GM18526 (cell line): ENCODE data around the gene FAM240A.

ENCODE experiments used
- POLR2A ChIP-seq: IDR thresholded peaks from 3 replicates; pipeline ENCODE4 v1.6.1; 2011; ENCODE audit not compliant: insufficient read length; ENCODE audit errors: extremely low read depth

The FAM240A gene

GRCh38 chr3:46612324-46612723, at the start of gene FAM240A:
FAM240A (plus strand) TSS chr3:46612525; CDS start chr3:46612684, 159 bp downstream.
- TF ChIP-seq POLR2A, result no peak

- no peak for TF ChIP-seq POLR2A
These were observed 47.9 kb upstream of the FAM240A start for GRCh38 chr3:46564190-46565021.

- TF ChIP-seq POLR2A, result no peak
These were observed 47.2 kb upstream of the FAM240A start for GRCh38 chr3:46565077-46565476.

GRCh38 chr3:46565607-46566039, 46.7 kb upstream of the FAM240A start:
- TF ChIP-seq POLR2A, result no peak

GRCh38 chr3:46566040-46566641, 46.2 kb upstream of the FAM240A start, which contains the start of gene LRRC2:
LRRC2 (minus strand) TSS chr3:46566302; CDS start chr3:46551591, 14,711 bp downstream.
- no peak for TF ChIP-seq POLR2A

GRCh38 chr3:46571684-46572083, 40.6 kb upstream of the FAM240A start:
- TF ChIP-seq POLR2A, result no peak

- TF ChIP-seq POLR2A, result no peak
These were observed 38.6 kb upstream of the FAM240A start for GRCh38 chr3:46573701-46574100.

- no peak for TF ChIP-seq POLR2A
These were observed 38.1 kb upstream of the FAM240A start for GRCh38 chr3:46574243-46574646.

GRCh38 chr3:46574881-46575576, 37.3 kb upstream of the FAM240A start:
- TF ChIP-seq POLR2A, result no peak

- TF ChIP-seq POLR2A, result no peak
These were observed 36.6 kb upstream of the FAM240A start for GRCh38 chr3:46575577-46576222.

- TF ChIP-seq POLR2A, result no peak
These were observed 35.9 kb upstream of the FAM240A start for GRCh38 chr3:46576386-46576785.

GRCh38 chr3:46576879-46577278, 35.4 kb upstream of the FAM240A start:
- no peak for TF ChIP-seq POLR2A

- TF ChIP-seq POLR2A, result no peak
These were observed 33.2 kb upstream of the FAM240A start for GRCh38 chr3:46578973-46579755.

- TF ChIP-seq POLR2A, result no peak
These were observed 32.5 kb upstream of the FAM240A start for GRCh38 chr3:46579756-46580286.
